Psoas muscle (tissue), 8 donors: ENCODE results near the gene CDH4. TPM values are rescaled to one million over a fixed set of nuclear protein-coding genes. Genes with fewer than 3 reads are reported as not detected.

ENCODE experiments used
- ATAC-seq, 4 donors: fragments of 200-7000 bp; cut with Tn5 transposase; one replicate each; pipeline ENCODE4 v1.9.1; 2020; ENCODE audit warnings: moderate library complexity in 3 of 4, mild to moderate bottlenecking in 2 of 4
- DNase-seq, 2 donors: peaks; one replicate each; pipeline ENCODE4 v3.0.0-alpha.2; 2020
- H3K27ac ChIP-seq: fragments of 200-600 bp; one replicate; pipeline ENCODE4 v1.8.0; 2022
- H3K27me3 ChIP-seq, 3 donors: fragments of 200-600 bp in 1 of 3; one replicate each; pipeline versions ENCODE4 v1.6.1 to v1.8.0; 2013 to 2022; ENCODE audit warnings: low read length in 2 of 3, mild to moderate bottlenecking in 2 of 3, moderate library complexity in 1 of 3; ENCODE audit not compliant: insufficient read depth in 3 of 3
- H3K36me3 ChIP-seq, 2 donors: fragments of 200-600 bp in 1 of 2; one replicate each; pipeline versions ENCODE4 v1.6.1 to v1.8.0; 2013 to 2022; ENCODE audit warnings: low read depth in 1 of 2, mild to moderate bottlenecking in 1 of 2, moderate library complexity in 1 of 2; ENCODE audit not compliant: insufficient read depth in 1 of 2
- H3K4me1 ChIP-seq: fragments of 200-600 bp; one replicate; pipeline ENCODE4 v1.8.0; 2022
- H3K4me3 ChIP-seq: fragments of 200-600 bp; one replicate; pipeline ENCODE4 v1.8.0; 2022; ENCODE audit warnings: mild to moderate bottlenecking
- H3K9me3 ChIP-seq: fragments of 200-600 bp; one replicate; pipeline ENCODE4 v1.8.0; 2022
- CTCF ChIP-seq: fragments of 200-600 bp; IDR thresholded peaks from one replicate; pipeline ENCODE4 v1.8.0; 2022; ENCODE audit warnings: antibody characterized with exemption
- WGBS, 3 donors: extraction: QIAGEN DNeasy Blood & Tissue Kit; methylation state at CpG; one replicate each; pipeline versions ENCODE4 v1.1.6 to v1.1.7; 2013; 5-methylcytosine and 5-hydroxymethylcytosine counted together
- intact Hi-C, 2 donors: fragments of 100-400 bp; cut with DNase I; formaldehyde crosslinking; loops; one replicate each; pipeline versions ENCODE4 v1.11.0 to v1.14.2; 2022
- polyA plus RNA-seq, 3 donors: library from polyadenylated mRNA; stranded (reverse); fragments of 200-250 nt; gene quantifications; one replicate each; pipeline ENCODE4 v1.2.3, GENCODE V29; 2013
- total RNA-seq, 4 donors: library from RNA; stranded (reverse); fragmentation: NEBNext Ultra II Directional in 2 of 4; extraction: Animal tissue kit (Norgen Biotek cat#: 25700) in 2 of 4; gene quantifications; one replicate each; pipeline versions ENCODE4 v1.2.1 to v1.2.4, GENCODE V29; 2021 to 2023
- donor health status: healthy with polysubstance abuse.
- donor health status: DM: no; HTN: no; CAD: no; lungs with moderate emphysema.
- donor health status: Bipolar disorder and iron deficiency.
- donor health status: healthy.
- donor health status: DM: yes; HTN: yes; CAD: no.
- donor health status: DM: no; HTN: no; CAD: no.
- donor health status: DM: no; HTN: no; CAD: no.
- donor health status: DM: yes; HTN: yes; CAD: no.

The CDH4 gene
- total and polyA plus RNA-seq, 7 donors, result 0.26 to 1.0 (median 0.34) TPM

GRCh38 chr20:61575151-61575937 lies 323.3 kb downstream of the CDH4 start:
- TF ChIP-seq CTCF, result no peak
- no peak for DNase-seq
- Histone ChIP-seq H3K9me3 (no peaks in the 10 kb centered on the region), H3K27ac (no peak overlapping the region), H3K27me3 (no peaks in the 10 kb centered on the region), H3K4me3 (no peak overlapping the region), H3K4me1 (no peaks in the 10 kb centered on the region), H3K36me3 (no peaks in the 10 kb centered on the region)
- intact Hi-C loops, result no loop called here
- whole genome bisulfite sequencing, 3 donors, result 56 to 61% (median 58%) methylated on average over 6 of the region's 6 CpGs
- ATAC-seq, result no peak

- no peaks in the 10 kb centered on the region for H3K9me3 ChIP-seq
- DNase-seq (no peak), ATAC-seq (no peak)
- no peaks in the 10 kb centered on the region for H3K4me1 ChIP-seq
- no peak overlapping the region for H3K4me3 ChIP-seq
- WGBS, 3 donors, result 83 to 92% (median 86%) methylated on average over 5 of the region's 5 CpGs
- H3K27ac ChIP-seq, result no peak overlapping the region
- H3K36me3 ChIP-seq, result no peaks in the 10 kb centered on the region
- intact Hi-C loops, result no loop called here
- no peaks in the 10 kb centered on the region for H3K27me3 ChIP-seq
- no peak for TF ChIP-seq CTCF
Measured at GRCh38 chr20:61576372-61576771, 324.3 kb downstream of the CDH4 start.

- no peaks in the 10 kb centered on the region for H3K36me3 ChIP-seq
- ATAC-seq, result no peak
- no peaks in the 10 kb centered on the region for H3K27me3 ChIP-seq
Measured at GRCh38 chr20:61577065-61577464, 325.0 kb downstream of the CDH4 start.

GRCh38 chr20:61579908-61580307 lies 327.8 kb downstream of the CDH4 start:
- Histone ChIP-seq H3K27me3 (no peaks in the 10 kb centered on the region), H3K9me3 (no peaks in the 10 kb centered on the region), H3K27ac (no peak overlapping the region), H3K36me3 (no peaks in the 10 kb centered on the region), H3K4me1 (no peaks in the 10 kb centered on the region), H3K4me3 (no peak overlapping the region)
- intact Hi-C loops, result no loop called here
- 91 to 95% (median 94%) methylated on average over 7 of the region's 7 CpGs for WGBS, 3 donors
- ATAC-seq, result no peak
- no peak for DNase-seq
- TF ChIP-seq CTCF, result no peak

More at GRCh38 chr20:61577065-61577464, 325.0 kb downstream of the CDH4 start:
- WGBS, 3 donors, result 94 to 100% (median 99%) methylated on average over 1 of the region's 1 CpG
- Histone ChIP-seq H3K4me3 (no peak overlapping the region), H3K9me3 (no peaks in the 10 kb centered on the region), H3K27ac (no peak overlapping the region), H3K4me1 (no peaks in the 10 kb centered on the region)
- TF ChIP-seq CTCF, result no peak
- intact Hi-C loops, result no loop called here
- no peak for DNase-seq
